Lower leg skin (tissue), 4 donors: ENCODE measurements around the gene PNKP. TPM values are rescaled to one million over a fixed set of nuclear protein-coding genes. Genes with fewer than 3 reads are reported as not detected.

ENCODE experiments used
- DNase-seq, 2 donors: peaks; one replicate each; pipeline ENCODE4 v3.0.0-alpha.2; 2019; ENCODE audit warnings: low spot score in 2 of 2
- H3K4me3 ChIP-seq: fragments of 200-600 bp; sonication (generic); 2 replicates; pipeline ENCODE4 v1.5.1; 2017; ENCODE audit warnings: mild to moderate bottlenecking, low read depth; ENCODE audit not compliant: poor library complexity, severe bottlenecking
- CTCF ChIP-seq, 3 donors: fragments of 450-650 bp; IDR thresholded peaks; one replicate each; pipeline ENCODE4 v1.5.1; 2016; ENCODE audit warnings: antibody characterized with exemption in 3 of 3, mild to moderate bottlenecking in 3 of 3, moderate library complexity in 2 of 3
- POLR2A ChIP-seq, 2 donors: fragments of 450-650 bp; IDR thresholded peaks; one replicate each; pipeline ENCODE4 v1.6.1; 2016 to 2017; ENCODE audit warnings: antibody characterized with exemption in 2 of 2, mild to moderate bottlenecking in 1 of 2, moderate library complexity in 1 of 2
- WGBS, 2 donors: methylation state at CpG; one replicate each; pipeline ENCODE4 v1.1.5; 2018; 5-methylcytosine and 5-hydroxymethylcytosine counted together
- intact Hi-C: fragments of 100-400 bp; cut with DNase I; formaldehyde crosslinking; loops from one replicate; pipeline ENCODE4 v1.15.0; 2023; ENCODE audit warnings: low total_unique reads
- total RNA-seq, 4 donors: library from RNA; depleted of rRNA; stranded (reverse); fragments of >200 nt; gene quantifications; one replicate each; pipeline ENCODE4 v1.1.0, GENCODE V29; 2016

The PNKP gene
- total RNA-seq, 4 donors from 2014 or later, result 29.3 to 49.7 (median 35.1) TPM

- intact Hi-C loops, result no loop called here
Observed at GRCh38 chr19:49860336-49861102, 6.9 kb downstream of the PNKP start.

GRCh38 chr19:49859682-49860335 is 7.6 kb downstream of the PNKP start:
- WGBS, 2 donors, result 89 to 90% methylated on average over 15 to 21 of the region's 22 CpGs
- TF ChIP-seq POLR2A (IDR thresholded peaks at IDR 0.05) (no peak), CTCF (IDR thresholded peaks at IDR 0.05) (no peak)
- no peak for DNase-seq
- no peak overlapping the region for H3K4me3 ChIP-seq
- intact Hi-C loops, result no loop called here

More at GRCh38 chr19:49860336-49861102, 6.9 kb downstream of the PNKP start:
- H3K4me3 ChIP-seq, result no peak overlapping the region
- WGBS, 2 donors, result 71 to 78% methylated on average over 12 to 17 of the region's 17 CpGs
- DNase-seq, result no peak
- TF ChIP-seq POLR2A (IDR thresholded peaks at IDR 0.05) (no peak), CTCF (IDR thresholded peaks at IDR 0.05) (no peak)

- no peak for TF ChIP-seq CTCF (IDR thresholded peaks at IDR 0.05)
- TF ChIP-seq POLR2A (IDR thresholded peaks at IDR 0.05), result no peak
- intact Hi-C loops, result no loop called here
- WGBS, 2 donors, result 83 to 84% methylated on average over 25 to 32 of the region's 37 CpGs
Observed at GRCh38 chr19:49858088-49858985, 9.0 kb downstream of the PNKP start.

GRCh38 chr19:49857838-49858087 is 9.6 kb downstream of the PNKP start:
- H3K4me3 ChIP-seq, result no peak overlapping the region
- WGBS, 2 donors, result 80% methylated on average over 2 of the region's 5 CpGs; no CpG with 5 or more reads in 1 of the 2 donors
- intact Hi-C loops, result no loop called here
- DNase-seq, result peak in 1 of 2 donors; percentile 84
- TF ChIP-seq POLR2A (IDR thresholded peaks at IDR 0.05) (no peak), CTCF (IDR thresholded peaks at IDR 0.05) (no peak)

More at GRCh38 chr19:49858088-49858985, 9.0 kb downstream of the PNKP start:
- H3K4me3 ChIP-seq, result no peak overlapping the region
- no peak for DNase-seq

GRCh38 chr19:49857061-49857837 is 10.1 kb downstream of the PNKP start:
- no peak for DNase-seq
- intact Hi-C loops, result no loop called here

More at GRCh38 chr19:49857061-49857837, 10.1 kb downstream of the PNKP start:
- TF ChIP-seq POLR2A (IDR thresholded peaks at IDR 0.05), result no peak
- no peak for TF ChIP-seq CTCF (IDR thresholded peaks at IDR 0.05)
- WGBS, 2 donors, result 91 to 94% methylated on average over 24 to 25 of the region's 26 CpGs
- H3K4me3 ChIP-seq, result no peak overlapping the region
